GM12891 (cell line): ENCODE results near the gene BRD2.
"Not testable (repeated sequence)": the region's sequence is repeated elsewhere in the genome, so short reads cannot be mapped to it uniquely, and the experiment has no call there.

Experiments used
- DNase-seq: peaks from one replicate; pipeline ENCODE4 v3.0.0; 2011; ENCODE audit warnings: low spot score; ENCODE audit not compliant: insufficient read length
- FAIRE-seq: peaks from 2 replicates; lab custom pipeline; 2011; peaks lifted over from hg19 to GRCh38; lab: Jason Lieb, UNC
- PAX5 ChIP-seq: IDR thresholded peaks from 2 replicates; pipeline ENCODE4 v1.6.1; 2011; ENCODE audit warnings: low read length, moderate library complexity, mild to moderate bottlenecking; ENCODE audit not compliant: insufficient read depth, severe bottlenecking
- POLR2A ChIP-seq: IDR thresholded peaks from 2 replicates; pipeline ENCODE4 v1.6.1; 2011; ENCODE audit warnings: low read depth, low read length, control low read depth
- POLR2AphosphoS5 ChIP-seq: IDR thresholded peaks from 2 replicates; pipeline ENCODE4 v1.6.1; 2011; ENCODE audit warnings: low read depth, low read length, control low read depth
- POU2F2 ChIP-seq: IDR thresholded peaks from 2 replicates; pipeline ENCODE4 v1.6.1; 2011; ENCODE audit warnings: low read depth, mild to moderate bottlenecking, control low read depth, low read length, moderate library complexity
- SPI1 ChIP-seq: IDR thresholded peaks from 2 replicates; pipeline ENCODE4 v1.6.1; 2011; ENCODE audit warnings: low read depth, low read length, control low read depth
- TAF1 ChIP-seq: IDR thresholded peaks from 2 replicates; pipeline ENCODE4 v1.6.1; 2011; ENCODE audit warnings: low read depth, low read length, control low read depth

BRD2 gene

GRCh38 chr6:32938494-32938893 lies 29.9 kb upstream of the BRD2 start:
- no peak for TF ChIP-seq POLR2AphosphoS5
- no peak for TF ChIP-seq POLR2A
- no peak for TF ChIP-seq PAX5
- no peak for TF ChIP-seq SPI1
- TF ChIP-seq POU2F2: no peak
- TF ChIP-seq TAF1: no peak
- DNase-seq: no peak
- FAIRE-seq: no peak

GRCh38 chr6:32940656-32941213 lies 27.7 kb upstream of the BRD2 start, which contains the start of gene HLA-DMB:
Gene HLA-DMB (minus strand): TSS chr6:32941028. CDS start chr6:32940807, 221 bp downstream.
- TF ChIP-seq POU2F2 (peak; percentile 83; the same call in 1 of the 2 replicates), PAX5 (no peak), POLR2AphosphoS5 (peak; percentile 84), POLR2A (peak; percentile 88), TAF1 (peak; percentile 69), SPI1 (no peak)
- peak; percentile 98 for FAIRE-seq

GRCh38 chr6:32941214-32941768 lies 27.1 kb upstream of the BRD2 start:
- FAIRE-seq (no peak), DNase-seq (no peak)
- TF ChIP-seq POLR2AphosphoS5 (no peak; the same call in 1 of the 2 replicates), SPI1 (peak; percentile 50; the same call in 1 of the 2 replicates), POU2F2 (peak; percentile 62), TAF1 (no peak), PAX5 (peak; percentile 99), POLR2A (no peak)

More at GRCh38 chr6:32940656-32941213, 27.7 kb upstream of the BRD2 start, which contains the start of gene HLA-DMB:
- peak; percentile 42 for DNase-seq

GRCh38 chr6:32942555-32943123 lies 25.8 kb upstream of the BRD2 start:
- FAIRE-seq: peak; percentile 67
- DNase-seq: not testable (repeated sequence)

GRCh38 chr6:32943864-32944649 lies 24.3 kb upstream of the BRD2 start:
- no peak for DNase-seq
- peak; percentile 97 for FAIRE-seq
- TF ChIP-seq TAF1: peak; percentile 53; the same call in 1 of the 2 replicates
- TF ChIP-seq POLR2AphosphoS5: peak; percentile 90
- TF ChIP-seq SPI1: peak; percentile 99
- no peak for TF ChIP-seq PAX5
- peak; percentile 61 for TF ChIP-seq POU2F2
- TF ChIP-seq POLR2A: peak; percentile 89

GRCh38 chr6:32945108-32945760 lies 23.2 kb upstream of the BRD2 start:
- TF ChIP-seq SPI1 (no peak; the same call in 1 of the 2 replicates), POLR2A (peak; percentile 42), PAX5 (no peak), POU2F2 (peak; percentile 46), TAF1 (0 out of 2 replicates have a peak, but pooled peaks have one; percentile 30), POLR2AphosphoS5 (no peak; the same call in 1 of the 2 replicates)
- FAIRE-seq (peak; percentile 91), DNase-seq (no peak)

- TF ChIP-seq SPI1 (no peak), POLR2A (no peak), POU2F2 (no peak), POLR2AphosphoS5 (no peak), PAX5 (no peak), TAF1 (no peak)
- FAIRE-seq (no peak), DNase-seq (no peak)
Observed at GRCh38 chr6:32945953-32946352, 22.4 kb upstream of the BRD2 start.

GRCh38 chr6:32946893-32947292 lies 21.5 kb upstream of the BRD2 start:
- FAIRE-seq (no peak), DNase-seq (no peak)
- TF ChIP-seq PAX5: no peak
- TF ChIP-seq POLR2A: no peak
- TF ChIP-seq POLR2AphosphoS5: no peak
- TF ChIP-seq POU2F2: no peak
- TF ChIP-seq SPI1: no peak
- no peak for TF ChIP-seq TAF1
